HepG2 (cell line): ENCODE data around the gene PROCR. TPM values are rescaled to one million over a fixed set of nuclear protein-coding genes. Genes with fewer than 3 reads are reported as not detected.

Source experiments
- ISL2 ChIP-seq: sonication (generic); formaldehyde crosslinking; IDR thresholded peaks from 2 replicates; pipeline ENCODE4 v1.5.0; 2020; ENCODE audit warnings: missing genetic modification reagents
- MEF2D ChIP-seq: sonication (generic); formaldehyde crosslinking; IDR thresholded peaks from 2 replicates; pipeline ENCODE4 v1.5.1; 2020; ENCODE audit warnings: mild to moderate bottlenecking, missing genetic modification reagents
- NR3C1 ChIP-seq: sonication (generic); formaldehyde crosslinking; IDR thresholded peaks from 2 replicates; pipeline ENCODE4 v1.4.0; 2020; ENCODE audit warnings: missing genetic modification reagents
- ZNF143 ChIP-seq: sonication (generic); formaldehyde crosslinking; IDR thresholded peaks from 2 replicates; pipeline ENCODE4 v1.4.0; 2020; ENCODE audit warnings: missing genetic modification reagents
- ZNF232 ChIP-seq: sonication (generic); formaldehyde crosslinking; IDR thresholded peaks from 2 replicates; pipeline ENCODE4 v1.4.0; 2020; ENCODE audit warnings: missing genetic modification reagents, borderline replicate concordance
- polyA plus RNA-seq, 8 experiments: library from polyadenylated mRNA; depleted of rRNA in 3 of 8; stranded (reverse) in 7 of 8; unstranded in 1 of 8; fragments of >200 nt; fragmentation: Illumina TruSeq in 4 of 8; extraction: Trizol in 4 of 8; gene quantifications; 2 replicates each; pipeline versions ENCODE4 v1.2.1 to v1.2.3, GENCODE V29; 2011 to 2016; ENCODE audit warnings: low read depth in 4 of 8, missing spikeins in 1 of 8, mixed read lengths in 1 of 8; ENCODE audit not compliant: insufficient read depth in 1 of 8
- total RNA-seq, 5 experiments: library from RNA; depleted of rRNA; stranded (reverse); fragments of >200 nt; fragmentation: Illumina TruSeq; extraction: Trizol; gene quantifications; 2 replicates each; pipeline ENCODE4 v1.2.3, GENCODE V29; 2016; ENCODE audit warnings: low read depth in 1 of 5
- TF ChIP-seq, protein P1 (sequence below): sonication (generic); formaldehyde crosslinking; IDR thresholded peaks from 2 replicates; pipeline ENCODE4 v1.8.0; 2022; ENCODE audit warnings: mild to moderate bottlenecking, missing genetic modification reagents
- TF ChIP-seq, protein P2 (sequence below), 2 experiments: sonication (generic) in 1 of 2; formaldehyde crosslinking in 1 of 2; IDR thresholded peaks; 2 replicates each; pipeline versions ENCODE4 v1.6.1 to v1.9.0; 2014 to 2022; ENCODE audit warnings: antibody characterized with exemption in 1 of 2, borderline replicate concordance in 1 of 2, inconsistent platforms in 1 of 2, low read depth in 1 of 2, missing genetic modification reagents in 1 of 2
- TF ChIP-seq, protein P3 (sequence below): sonication (generic); formaldehyde crosslinking; IDR thresholded peaks from 2 replicates; pipeline ENCODE4 v1.5.0; 2020; ENCODE audit warnings: missing genetic modification reagents, mild to moderate bottlenecking, borderline replicate concordance
- TF ChIP-seq, protein P4 (sequence below), 2 experiments: IDR thresholded peaks; 2 replicates each; pipeline ENCODE4 v1.6.1; 2011 to 2012; ENCODE audit warnings: low read length in 2 of 2, borderline replicate concordance in 1 of 2, low read depth in 1 of 2, mild to moderate bottlenecking in 1 of 2, moderate library complexity in 1 of 2

The PROCR gene
- total and polyA plus RNA-seq, 2 of the 13 experiments (the other 11 are each of a cell fraction or from before 2014, with no cell fraction given), result 1.4 to 1.7 TPM

DNA sequence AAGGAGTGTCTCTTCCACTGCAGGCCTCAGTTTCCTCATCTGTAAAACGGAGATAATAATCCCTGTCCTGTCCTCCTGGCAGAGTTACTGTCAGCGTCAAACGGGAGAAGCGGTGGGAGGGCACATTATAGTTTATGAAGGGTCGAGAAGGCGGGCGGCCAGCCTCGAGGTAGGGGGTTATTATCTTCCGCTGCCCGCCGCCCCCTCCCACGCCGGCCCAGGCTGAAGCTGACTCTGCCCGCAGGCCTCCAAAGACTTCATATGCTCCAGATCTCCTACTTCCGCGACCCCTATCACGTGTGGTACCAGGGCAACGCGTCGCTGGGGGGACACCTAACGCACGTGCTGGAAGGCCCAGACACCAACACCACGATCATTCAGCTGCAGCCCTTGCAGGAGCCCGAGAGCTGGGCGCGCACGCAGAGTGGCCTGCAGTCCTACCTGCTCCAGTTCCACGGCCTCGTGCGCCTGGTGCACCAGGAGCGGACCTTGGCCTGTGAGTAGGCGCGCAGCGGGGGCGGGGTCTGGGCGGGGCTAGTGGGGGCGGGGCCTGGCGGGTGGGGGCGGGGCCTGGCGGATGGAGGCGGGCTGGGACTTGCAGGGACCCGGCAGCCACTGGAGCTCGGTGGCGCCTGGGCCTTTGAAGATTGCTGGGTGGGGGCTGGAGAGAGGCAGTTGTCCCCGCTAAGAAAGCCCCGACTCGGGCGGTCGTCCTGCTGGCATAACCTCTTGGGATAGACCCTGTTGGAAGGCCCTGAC is 2.8 kb downstream of the PROCR start (continued):
- TF ChIP-seq, protein P1, sequence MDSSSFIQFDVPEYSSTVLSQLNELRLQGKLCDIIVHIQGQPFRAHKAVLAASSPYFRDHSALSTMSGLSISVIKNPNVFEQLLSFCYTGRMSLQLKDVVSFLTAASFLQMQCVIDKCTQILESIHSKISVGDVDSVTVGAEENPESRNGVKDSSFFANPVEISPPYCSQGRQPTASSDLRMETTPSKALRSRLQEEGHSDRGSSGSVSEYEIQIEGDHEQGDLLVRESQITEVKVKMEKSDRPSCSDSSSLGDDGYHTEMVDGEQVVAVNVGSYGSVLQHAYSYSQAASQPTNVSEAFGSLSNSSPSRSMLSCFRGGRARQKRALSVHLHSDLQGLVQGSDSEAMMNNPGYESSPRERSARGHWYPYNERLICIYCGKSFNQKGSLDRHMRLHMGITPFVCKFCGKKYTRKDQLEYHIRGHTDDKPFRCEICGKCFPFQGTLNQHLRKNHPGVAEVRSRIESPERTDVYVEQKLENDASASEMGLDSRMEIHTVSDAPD (CRISPR knock-in tag), result peak; percentile 90
- 0 out of 2 replicates have a peak, but pooled peaks have one; percentile 33 for TF ChIP-seq NR3C1 (CRISPR knock-in tag)
- TF ChIP-seq MEF2D (CRISPR knock-in tag), result peak; percentile 60; the same call in 1 of the 2 replicates
- peak; percentile 80 for TF ChIP-seq ZNF232
- TF ChIP-seq, protein P2, sequence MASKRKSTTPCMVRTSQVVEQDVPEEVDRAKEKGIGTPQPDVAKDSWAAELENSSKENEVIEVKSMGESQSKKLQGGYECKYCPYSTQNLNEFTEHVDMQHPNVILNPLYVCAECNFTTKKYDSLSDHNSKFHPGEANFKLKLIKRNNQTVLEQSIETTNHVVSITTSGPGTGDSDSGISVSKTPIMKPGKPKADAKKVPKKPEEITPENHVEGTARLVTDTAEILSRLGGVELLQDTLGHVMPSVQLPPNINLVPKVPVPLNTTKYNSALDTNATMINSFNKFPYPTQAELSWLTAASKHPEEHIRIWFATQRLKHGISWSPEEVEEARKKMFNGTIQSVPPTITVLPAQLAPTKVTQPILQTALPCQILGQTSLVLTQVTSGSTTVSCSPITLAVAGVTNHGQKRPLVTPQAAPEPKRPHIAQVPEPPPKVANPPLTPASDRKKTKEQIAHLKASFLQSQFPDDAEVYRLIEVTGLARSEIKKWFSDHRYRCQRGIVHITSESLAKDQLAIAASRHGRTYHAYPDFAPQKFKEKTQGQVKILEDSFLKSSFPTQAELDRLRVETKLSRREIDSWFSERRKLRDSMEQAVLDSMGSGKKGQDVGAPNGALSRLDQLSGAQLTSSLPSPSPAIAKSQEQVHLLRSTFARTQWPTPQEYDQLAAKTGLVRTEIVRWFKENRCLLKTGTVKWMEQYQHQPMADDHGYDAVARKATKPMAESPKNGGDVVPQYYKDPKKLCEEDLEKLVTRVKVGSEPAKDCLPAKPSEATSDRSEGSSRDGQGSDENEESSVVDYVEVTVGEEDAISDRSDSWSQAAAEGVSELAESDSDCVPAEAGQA (IDR thresholded peaks at IDR 0.05; ENCODE audit: low read depth), result peak; percentile 50; the same call in 1 of the 2 replicates
- TF ChIP-seq, protein P2 (CRISPR knock-in tag; IDR thresholded peaks at IDR 0.05; ENCODE audit: borderline replicate concordance), result 0 out of 2 replicates have a peak, but pooled peaks have one; percentile 55
- no peak for TF ChIP-seq ISL2 (CRISPR knock-in tag)
- TF ChIP-seq, protein P3, sequence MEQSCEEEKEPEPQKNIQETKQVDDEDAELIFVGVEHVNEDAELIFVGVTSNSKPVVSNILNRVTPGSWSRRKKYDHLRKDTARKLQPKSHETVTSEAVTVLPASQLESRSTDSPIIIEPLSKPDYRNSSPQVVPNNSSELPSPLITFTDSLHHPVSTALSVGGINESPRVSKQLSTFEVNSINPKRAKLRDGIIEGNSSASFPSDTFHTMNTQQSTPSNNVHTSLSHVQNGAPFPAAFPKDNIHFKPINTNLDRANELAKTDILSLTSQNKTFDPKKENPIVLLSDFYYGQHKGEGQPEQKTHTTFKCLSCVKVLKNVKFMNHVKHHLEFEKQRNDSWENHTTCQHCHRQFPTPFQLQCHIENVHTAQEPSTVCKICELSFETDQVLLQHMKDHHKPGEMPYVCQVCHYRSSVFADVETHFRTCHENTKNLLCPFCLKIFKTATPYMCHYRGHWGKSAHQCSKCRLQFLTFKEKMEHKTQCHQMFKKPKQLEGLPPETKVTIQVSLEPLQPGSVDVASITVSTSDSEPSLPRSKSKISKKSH, result peak; percentile 96
- TF ChIP-seq, protein P4, sequence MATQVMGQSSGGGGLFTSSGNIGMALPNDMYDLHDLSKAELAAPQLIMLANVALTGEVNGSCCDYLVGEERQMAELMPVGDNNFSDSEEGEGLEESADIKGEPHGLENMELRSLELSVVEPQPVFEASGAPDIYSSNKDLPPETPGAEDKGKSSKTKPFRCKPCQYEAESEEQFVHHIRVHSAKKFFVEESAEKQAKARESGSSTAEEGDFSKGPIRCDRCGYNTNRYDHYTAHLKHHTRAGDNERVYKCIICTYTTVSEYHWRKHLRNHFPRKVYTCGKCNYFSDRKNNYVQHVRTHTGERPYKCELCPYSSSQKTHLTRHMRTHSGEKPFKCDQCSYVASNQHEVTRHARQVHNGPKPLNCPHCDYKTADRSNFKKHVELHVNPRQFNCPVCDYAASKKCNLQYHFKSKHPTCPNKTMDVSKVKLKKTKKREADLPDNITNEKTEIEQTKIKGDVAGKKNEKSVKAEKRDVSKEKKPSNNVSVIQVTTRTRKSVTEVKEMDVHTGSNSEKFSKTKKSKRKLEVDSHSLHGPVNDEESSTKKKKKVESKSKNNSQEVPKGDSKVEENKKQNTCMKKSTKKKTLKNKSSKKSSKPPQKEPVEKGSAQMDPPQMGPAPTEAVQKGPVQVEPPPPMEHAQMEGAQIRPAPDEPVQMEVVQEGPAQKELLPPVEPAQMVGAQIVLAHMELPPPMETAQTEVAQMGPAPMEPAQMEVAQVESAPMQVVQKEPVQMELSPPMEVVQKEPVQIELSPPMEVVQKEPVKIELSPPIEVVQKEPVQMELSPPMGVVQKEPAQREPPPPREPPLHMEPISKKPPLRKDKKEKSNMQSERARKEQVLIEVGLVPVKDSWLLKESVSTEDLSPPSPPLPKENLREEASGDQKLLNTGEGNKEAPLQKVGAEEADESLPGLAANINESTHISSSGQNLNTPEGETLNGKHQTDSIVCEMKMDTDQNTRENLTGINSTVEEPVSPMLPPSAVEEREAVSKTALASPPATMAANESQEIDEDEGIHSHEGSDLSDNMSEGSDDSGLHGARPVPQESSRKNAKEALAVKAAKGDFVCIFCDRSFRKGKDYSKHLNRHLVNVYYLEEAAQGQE (IDR thresholded peaks at IDR 0.05; ENCODE audit: borderline replicate concordance in 1 of 2, low read depth in 1 of 2, low read length in 2 of 2), result no peak
- peak; percentile 29; the same call in 1 of the 2 replicates for TF ChIP-seq ZNF143
